ACHN (cell line): ENCODE data around the gene IPO7.

Source experiments
- DNase-seq: peaks from one replicate; pipeline ENCODE4 v3.0.0-alpha.2; 2015
- in situ Hi-C: cut with HindIII; loops from 2 replicates; pipeline ENCODE4 v1.10.0; 2017; ENCODE audit warnings: low sequenced_read_pairs, low pct_ligation_motif_present, low pct_unique_long_range_greater_than_20kb

Gene IPO7

GRCh38 chr11:9470765-9471164 lies 86.3 kb downstream of the IPO7 start:
- in situ Hi-C loops = no loop called here

GRCh38 chr11:9473408-9473807 lies 89.0 kb downstream of the IPO7 start:
- no peak for DNase-seq
- in situ Hi-C loops = no loop called here

More at GRCh38 chr11:9470765-9471164, 86.3 kb downstream of the IPO7 start:
- DNase-seq = no peak

- no peak for DNase-seq
- in situ Hi-C loops = no loop called here
These were observed 95.4 kb downstream of the IPO7 start for GRCh38 chr11:9479899-9480298.

GRCh38 chr11:9489080-9489765 lies 104.8 kb downstream of the IPO7 start:
- DNase-seq = no peak
- in situ Hi-C loops = no loop called here

- in situ Hi-C loops = no loop called here
- no peak for DNase-seq
These were observed 105.9 kb downstream of the IPO7 start for GRCh38 chr11:9490376-9490775.

GRCh38 chr11:9493492-9493891 lies 109.0 kb downstream of the IPO7 start:
- in situ Hi-C loops = no loop called here
- no peak for DNase-seq

GRCh38 chr11:9494316-9494715 lies 109.9 kb downstream of the IPO7 start:
- in situ Hi-C loops = no loop called here
- no peak for DNase-seq

- no peak for DNase-seq
- in situ Hi-C loops = no loop called here
These were observed 111.5 kb downstream of the IPO7 start for GRCh38 chr11:9495803-9496514.
